DMS79 (cell line): Measurements from ENCODE around the gene UBIAD1.

Experiments
- DNase-seq: peaks from one replicate; lab custom pipeline; 2025; lab: John Stamatoyannopoulos, UW

Gene UBIAD1

DNA sequence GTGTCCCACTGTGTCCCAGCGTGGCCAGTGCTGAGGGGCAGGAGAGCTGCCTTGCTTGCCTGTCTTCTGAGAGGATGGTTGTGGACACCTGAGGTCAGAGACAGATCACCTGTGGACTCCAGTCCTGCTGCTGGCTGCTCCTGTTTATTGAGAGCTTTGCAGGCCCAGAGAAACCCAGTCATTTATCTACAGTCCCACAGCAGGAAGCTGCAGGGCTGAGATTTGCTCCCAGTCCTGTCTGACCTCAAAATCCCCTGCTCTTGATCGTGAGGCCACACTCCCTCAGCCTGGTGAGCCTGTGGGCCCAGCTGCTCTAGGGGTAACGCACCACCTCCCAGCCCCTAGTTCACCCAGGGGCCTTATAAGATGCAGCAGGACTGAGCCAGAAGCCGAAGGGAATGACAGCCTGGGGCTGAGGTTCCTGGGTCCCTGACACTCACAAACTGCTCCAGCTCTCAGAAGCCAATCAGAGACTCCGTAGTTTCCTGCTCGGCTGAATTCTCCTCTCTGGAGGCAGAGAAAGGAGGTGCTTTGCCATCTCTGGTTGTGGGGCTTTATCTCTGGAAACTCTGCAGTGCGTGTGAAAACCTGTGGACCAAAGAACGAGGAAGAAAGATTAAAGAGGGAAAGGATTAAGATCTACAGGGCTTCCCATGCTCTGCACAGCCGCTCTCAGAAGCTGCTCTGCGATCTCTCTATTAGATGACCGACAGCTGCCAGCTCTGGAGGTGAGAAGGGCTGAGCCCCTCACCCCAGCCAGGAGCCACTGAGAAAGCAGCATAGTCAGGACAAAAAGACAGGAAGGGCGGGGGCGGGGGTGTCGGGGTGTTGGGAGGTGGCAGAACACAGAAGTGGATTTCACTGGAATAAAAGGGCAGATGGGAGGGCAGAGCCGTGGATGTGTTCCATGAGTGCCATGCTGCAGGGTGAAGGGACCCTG lies 39.1 kb downstream of the UBIAD1 start:
- DNase-seq: no peak

DNA sequence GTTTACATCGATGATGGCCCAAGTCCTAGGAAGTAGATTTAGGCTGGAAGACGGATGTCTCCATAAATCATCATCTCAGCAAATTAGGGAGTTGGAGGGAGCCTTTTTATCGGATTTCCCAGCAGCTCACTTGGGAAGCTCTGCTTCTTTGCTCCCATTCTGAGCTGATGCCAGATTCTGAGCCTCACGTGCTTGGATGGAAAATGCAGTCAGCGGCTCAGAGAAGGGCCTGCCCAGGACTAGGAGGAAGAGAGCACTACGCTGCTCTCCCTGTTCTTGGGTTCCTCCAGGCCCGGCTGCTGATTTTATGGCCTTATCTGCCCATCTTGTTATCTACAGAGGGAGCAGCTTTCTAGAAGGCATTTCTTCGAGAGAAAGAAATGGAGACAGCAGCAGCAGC lies 42.0 kb downstream of the UBIAD1 start:
- no peak for DNase-seq

DNA sequence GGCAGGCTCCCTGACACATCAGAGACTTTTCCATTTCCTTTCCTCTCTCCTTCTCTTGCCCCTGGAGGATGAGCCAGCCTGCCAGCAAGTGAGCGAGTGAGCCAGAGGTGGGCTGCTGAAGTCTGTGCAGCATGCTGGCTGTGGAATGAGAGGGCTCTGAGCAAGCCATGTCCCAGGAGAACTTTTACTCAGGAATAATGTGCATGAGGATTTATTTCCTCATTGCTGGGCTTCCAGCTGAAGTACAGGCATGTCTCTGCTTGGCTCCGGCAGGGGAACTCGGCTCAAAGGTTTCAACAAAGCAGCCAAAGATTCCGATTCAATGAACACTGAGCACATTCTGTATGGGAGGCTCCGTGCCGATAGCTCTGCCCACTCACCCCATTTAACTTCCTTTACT lies 43.7 kb downstream of the UBIAD1 start:
- no peak for DNase-seq

DNA sequence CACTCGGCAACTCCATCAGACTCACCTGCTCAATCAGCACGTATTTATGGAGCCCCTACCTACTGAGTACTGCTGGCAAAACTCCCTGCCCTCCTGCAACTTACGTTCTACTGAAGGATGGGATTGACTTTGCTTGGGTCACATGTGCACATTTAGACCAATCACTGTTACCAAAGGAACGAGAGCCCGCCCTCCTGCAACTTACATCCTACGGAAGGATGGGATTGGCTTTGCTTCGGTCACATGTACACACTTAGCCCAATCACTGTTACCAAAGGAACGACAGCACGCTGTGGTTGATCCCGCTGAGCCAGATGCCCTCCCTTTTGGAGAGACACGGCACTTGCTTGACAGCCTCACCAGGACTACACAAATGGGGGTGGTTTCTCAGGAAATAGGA lies 46.0 kb downstream of the UBIAD1 start:
- no peak for DNase-seq

DNA sequence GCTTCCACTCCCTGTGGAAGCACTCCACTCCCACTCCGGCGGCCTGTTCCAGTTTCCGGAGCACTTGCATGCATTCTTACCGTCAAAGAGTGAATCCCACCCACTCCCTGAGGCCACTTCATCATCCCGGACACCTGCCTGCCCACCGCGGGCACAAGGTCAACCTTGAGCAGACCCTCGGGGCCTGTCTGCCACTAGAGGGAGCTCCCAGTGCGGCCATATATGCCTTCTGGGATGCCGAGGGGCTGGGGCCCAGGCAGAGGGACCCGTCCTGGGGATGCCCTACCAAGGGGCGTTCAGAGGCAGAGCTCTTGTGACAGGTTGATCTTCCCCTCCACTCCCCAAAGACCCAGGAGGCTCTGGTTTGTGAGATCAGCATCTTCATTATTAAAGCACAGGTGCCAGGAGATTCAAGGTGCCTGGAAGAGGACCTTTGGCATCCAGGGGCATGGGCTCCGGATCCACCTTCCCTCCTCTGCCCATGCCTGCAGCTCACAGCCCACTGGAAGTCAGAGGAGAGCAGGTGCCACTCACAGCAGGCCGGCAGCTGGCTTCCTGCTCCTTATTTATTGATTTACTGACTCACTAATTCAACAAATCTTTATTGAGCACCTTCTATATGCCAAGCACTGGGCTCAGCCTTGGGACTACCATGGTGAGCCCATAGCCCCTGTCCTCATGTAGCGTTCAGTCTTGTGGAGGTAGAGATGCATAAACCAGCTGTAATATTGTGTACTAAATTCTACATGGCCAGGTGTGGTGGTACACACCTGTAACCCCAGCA lies 47.3 kb downstream of the UBIAD1 start:
- DNase-seq: no peak

- no peak for DNase-seq
Measured at GRCh38 chr1:11321656-11322491, 48.9 kb downstream of the UBIAD1 start.

- no peak for DNase-seq
Measured at GRCh38 chr1:11324567-11325165, 51.7 kb downstream of the UBIAD1 start.

DNA sequence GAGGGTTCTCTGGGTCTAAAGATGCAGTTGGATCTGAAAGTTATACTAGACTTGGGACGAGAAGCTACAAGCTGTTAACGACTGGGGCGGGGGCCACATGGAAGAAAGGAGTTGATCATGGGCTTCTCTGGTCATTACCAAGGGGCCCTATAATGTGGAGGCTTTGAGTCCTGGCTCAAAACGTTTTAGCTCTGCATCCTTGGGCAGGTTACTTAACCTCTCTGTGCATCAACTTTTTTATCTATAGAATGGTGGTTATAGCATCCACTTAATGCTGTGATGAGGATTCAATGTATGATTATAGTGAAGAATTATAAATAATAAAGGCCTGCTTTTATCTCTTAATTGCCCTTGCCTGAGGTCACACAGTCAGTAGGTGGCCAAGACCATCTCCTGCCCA lies 53.1 kb downstream of the UBIAD1 start:
- DNase-seq: no peak

DNA sequence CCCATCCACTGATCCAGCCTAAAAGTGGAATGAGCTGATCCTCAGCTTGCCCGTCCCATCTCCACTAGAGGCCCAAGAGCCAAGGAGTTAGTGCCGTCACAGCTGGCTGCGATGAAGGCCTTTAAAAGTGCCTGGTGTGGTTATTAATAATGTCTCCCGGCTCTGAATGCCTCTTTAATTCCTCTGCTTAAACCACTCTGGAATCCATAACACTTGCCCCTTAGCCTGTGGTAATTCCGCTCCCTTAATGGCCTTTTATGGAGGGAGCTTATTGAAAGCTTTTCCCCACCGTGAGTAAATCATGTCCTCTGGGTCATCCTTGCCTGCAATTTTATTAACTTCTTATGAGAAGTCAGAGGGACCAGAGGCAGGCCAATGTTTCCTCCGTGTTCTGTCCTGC lies 55.4 kb downstream of the UBIAD1 start:
- no peak for DNase-seq

DNA sequence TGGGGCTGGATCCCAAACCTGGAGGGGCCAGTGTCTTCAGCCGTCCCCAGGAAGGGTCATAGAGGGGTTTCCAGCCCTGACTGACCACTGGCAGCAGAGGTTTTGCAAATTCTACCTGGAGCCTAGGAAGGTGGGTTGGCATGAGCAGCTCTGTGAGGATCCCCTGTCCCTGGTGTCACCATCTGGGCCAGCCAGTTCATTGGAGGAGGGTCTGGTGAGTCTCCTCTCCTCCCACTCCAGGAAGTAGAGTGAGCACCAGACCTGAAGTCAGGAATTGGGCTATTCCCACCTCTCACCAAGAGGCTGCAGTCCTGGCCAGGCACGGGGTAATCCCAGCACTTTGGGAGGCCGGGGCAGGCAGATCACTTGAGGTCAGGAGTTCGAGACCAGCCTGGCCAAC lies 57.4 kb downstream of the UBIAD1 start:
- DNase-seq: no peak

DNA sequence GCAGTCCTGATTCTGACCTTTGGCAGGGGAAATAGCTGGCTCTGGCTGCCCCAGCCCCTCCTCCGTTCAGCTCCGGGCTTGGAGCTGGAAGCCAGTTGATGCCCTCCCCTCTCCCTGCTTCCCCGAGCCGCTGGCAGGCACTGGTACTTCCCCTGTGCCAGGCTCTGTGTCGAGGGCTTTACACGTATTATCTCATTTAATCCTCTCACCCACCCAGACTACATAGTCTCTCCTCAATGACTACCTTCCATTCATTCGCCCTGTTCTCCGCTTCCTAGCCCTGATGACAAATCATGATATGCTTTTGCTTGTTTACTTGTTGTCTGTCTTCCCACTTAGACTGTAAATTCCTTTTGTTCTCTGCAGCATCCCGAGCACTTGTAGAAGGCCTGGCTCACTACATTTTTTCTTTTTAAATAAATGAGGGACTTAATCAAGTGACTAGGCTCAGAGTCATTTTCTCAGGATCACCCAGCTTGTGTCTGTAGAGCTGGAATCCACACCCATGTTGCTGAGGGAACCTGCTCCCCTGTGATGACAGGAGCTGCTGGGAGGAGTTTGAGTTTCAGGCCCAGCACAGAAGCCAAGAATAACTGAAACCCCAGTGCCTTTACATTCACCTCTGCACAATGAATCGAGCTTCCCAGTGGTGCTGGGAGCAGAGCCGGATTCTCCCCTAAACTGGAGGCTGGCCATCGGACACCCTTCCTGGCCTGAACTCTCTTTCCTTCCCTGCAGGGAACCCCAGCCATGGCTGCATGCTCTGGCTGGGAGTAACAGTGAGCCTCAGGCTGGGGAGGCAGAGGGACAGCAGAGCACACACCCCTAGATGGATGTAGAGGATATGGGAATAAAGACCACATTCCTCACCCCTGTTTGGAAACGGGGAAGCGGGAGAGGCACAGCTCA lies 58.3 kb downstream of the UBIAD1 start:
- DNase-seq: no peak

- no peak for DNase-seq
Measured at GRCh38 chr1:11331945-11332546, 59.0 kb downstream of the UBIAD1 start.

GRCh38 chr1:11333631-11334030 lies 60.6 kb downstream of the UBIAD1 start:
- no peak for DNase-seq

- no peak for DNase-seq
Measured at GRCh38 chr1:11334261-11334804, 61.3 kb downstream of the UBIAD1 start.

DNA sequence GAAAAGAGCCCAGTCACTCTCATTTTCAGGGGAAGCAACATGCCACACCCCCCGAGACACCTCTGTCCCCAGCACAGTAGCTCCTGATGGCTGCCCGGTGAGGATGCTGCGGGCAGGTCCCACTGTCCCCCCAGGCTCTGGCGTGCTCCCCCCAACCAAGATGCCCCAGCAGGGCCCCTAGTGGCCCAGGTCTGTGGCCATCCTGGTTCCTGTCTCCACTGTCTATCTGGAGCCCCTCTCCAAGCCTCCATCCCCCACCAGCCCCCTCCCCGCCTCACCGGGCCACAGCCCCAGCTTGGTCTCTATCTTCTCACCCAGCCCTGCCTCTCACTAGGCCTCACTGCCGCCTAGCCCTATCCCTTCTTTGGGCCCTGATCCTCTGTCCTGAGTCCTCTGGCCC lies 61.8 kb downstream of the UBIAD1 start:
- no peak for DNase-seq

- DNase-seq: no peak
Measured at GRCh38 chr1:11335417-11336056, 62.5 kb downstream of the UBIAD1 start.

- DNase-seq: peak; percentile 70
Measured at GRCh38 chr1:11337580-11338073, 64.6 kb downstream of the UBIAD1 start.
